ENCODE measurements around the gene PLEKHA5. TPM values are rescaled to one million over a fixed set of nuclear protein-coding genes. Genes with fewer than 3 reads are reported as not detected.
A peak's percentile ranks its signal among the peaks of the same experiment; 100 is the strongest.

PLEKHA5 gene
- total RNA-seq, 1 donor from 2014 or later = 30.2 TPM

- Mint-ChIP-seq H3K27me3 (ENCODE audit: unreplicated experiment) (peaks cover 1% of the 10 kb centered on the region), H3K9me3 (ENCODE audit: unreplicated experiment) (no peaks in the 10 kb centered on the region), H3K36me3 (ENCODE audit: low read depth, unreplicated experiment) (peaks cover 4% of the 10 kb centered on the region), H3K4me1 (ENCODE audit: unreplicated experiment) (no peaks in the 10 kb centered on the region), H3K4me3 (ENCODE audit: unreplicated experiment) (no peak overlapping the region), H3K27ac (ENCODE audit: unreplicated experiment) (no peak overlapping the region)
- no peak for DNase-seq (ENCODE audit: low spot score)
- TF ChIP-seq, protein P1, sequence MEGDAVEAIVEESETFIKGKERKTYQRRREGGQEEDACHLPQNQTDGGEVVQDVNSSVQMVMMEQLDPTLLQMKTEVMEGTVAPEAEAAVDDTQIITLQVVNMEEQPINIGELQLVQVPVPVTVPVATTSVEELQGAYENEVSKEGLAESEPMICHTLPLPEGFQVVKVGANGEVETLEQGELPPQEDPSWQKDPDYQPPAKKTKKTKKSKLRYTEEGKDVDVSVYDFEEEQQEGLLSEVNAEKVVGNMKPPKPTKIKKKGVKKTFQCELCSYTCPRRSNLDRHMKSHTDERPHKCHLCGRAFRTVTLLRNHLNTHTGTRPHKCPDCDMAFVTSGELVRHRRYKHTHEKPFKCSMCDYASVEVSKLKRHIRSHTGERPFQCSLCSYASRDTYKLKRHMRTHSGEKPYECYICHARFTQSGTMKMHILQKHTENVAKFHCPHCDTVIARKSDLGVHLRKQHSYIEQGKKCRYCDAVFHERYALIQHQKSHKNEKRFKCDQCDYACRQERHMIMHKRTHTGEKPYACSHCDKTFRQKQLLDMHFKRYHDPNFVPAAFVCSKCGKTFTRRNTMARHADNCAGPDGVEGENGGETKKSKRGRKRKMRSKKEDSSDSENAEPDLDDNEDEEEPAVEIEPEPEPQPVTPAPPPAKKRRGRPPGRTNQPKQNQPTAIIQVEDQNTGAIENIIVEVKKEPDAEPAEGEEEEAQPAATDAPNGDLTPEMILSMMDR (IDR thresholded peaks at IDR 0.05; ENCODE audit: unreplicated experiment) = no peak
Measured at GRCh38 chr12:19285793-19286448, 156.4 kb downstream of the PLEKHA5 start.

GRCh38 chr12:19287302-19287701, 157.8 kb downstream of the PLEKHA5 start:
- DNase-seq (ENCODE audit: low spot score) = no peak
- Mint-ChIP-seq H3K4me3 (ENCODE audit: unreplicated experiment) (no peak overlapping the region), H3K36me3 (ENCODE audit: low read depth, unreplicated experiment) (peaks cover 4% of the 10 kb centered on the region), H3K4me1 (ENCODE audit: unreplicated experiment) (no peaks in the 10 kb centered on the region), H3K9me3 (ENCODE audit: unreplicated experiment) (no peaks in the 10 kb centered on the region), H3K27me3 (ENCODE audit: unreplicated experiment) (peaks cover 1% of the 10 kb centered on the region), H3K27ac (ENCODE audit: unreplicated experiment) (no peak overlapping the region)
- TF ChIP-seq, protein P1 (IDR thresholded peaks at IDR 0.05; ENCODE audit: unreplicated experiment) = no peak

DNA sequence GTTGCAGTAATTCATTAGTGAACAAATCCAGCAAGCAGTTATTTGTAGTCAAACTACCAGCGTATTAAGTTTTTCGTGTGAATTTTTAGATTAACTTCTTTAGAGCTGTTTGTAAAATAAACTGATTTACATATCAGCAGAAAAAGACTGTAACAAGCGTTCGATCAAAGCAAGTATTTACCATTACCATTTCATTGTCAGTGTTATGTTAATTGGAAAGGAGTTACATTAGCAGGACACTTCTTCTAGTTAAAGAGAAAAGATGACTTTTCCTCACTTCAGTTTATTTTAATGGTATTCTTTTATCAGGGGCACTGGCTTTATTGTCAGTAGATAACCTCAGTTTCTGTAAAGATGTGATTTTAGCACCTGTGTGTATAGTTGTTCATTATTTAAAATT, 158.6 kb downstream of the PLEKHA5 start:
- TF ChIP-seq, protein P1 (IDR thresholded peaks at IDR 0.05; ENCODE audit: unreplicated experiment) = no peak
- no peak overlapping the region for H3K27ac Mint-ChIP-seq (ENCODE audit: unreplicated experiment)
- H3K36me3 Mint-ChIP-seq (ENCODE audit: low read depth, unreplicated experiment) = peaks cover 3% of the 10 kb centered on the region
- DNase-seq (ENCODE audit: low spot score) = no peak
- H3K4me3 Mint-ChIP-seq (ENCODE audit: unreplicated experiment) = no peak overlapping the region
- H3K27me3 Mint-ChIP-seq (ENCODE audit: unreplicated experiment) = peaks cover 1% of the 10 kb centered on the region
- no peaks in the 10 kb centered on the region for H3K4me1 Mint-ChIP-seq (ENCODE audit: unreplicated experiment)
- H3K9me3 Mint-ChIP-seq (ENCODE audit: unreplicated experiment) = no peaks in the 10 kb centered on the region

DNA sequence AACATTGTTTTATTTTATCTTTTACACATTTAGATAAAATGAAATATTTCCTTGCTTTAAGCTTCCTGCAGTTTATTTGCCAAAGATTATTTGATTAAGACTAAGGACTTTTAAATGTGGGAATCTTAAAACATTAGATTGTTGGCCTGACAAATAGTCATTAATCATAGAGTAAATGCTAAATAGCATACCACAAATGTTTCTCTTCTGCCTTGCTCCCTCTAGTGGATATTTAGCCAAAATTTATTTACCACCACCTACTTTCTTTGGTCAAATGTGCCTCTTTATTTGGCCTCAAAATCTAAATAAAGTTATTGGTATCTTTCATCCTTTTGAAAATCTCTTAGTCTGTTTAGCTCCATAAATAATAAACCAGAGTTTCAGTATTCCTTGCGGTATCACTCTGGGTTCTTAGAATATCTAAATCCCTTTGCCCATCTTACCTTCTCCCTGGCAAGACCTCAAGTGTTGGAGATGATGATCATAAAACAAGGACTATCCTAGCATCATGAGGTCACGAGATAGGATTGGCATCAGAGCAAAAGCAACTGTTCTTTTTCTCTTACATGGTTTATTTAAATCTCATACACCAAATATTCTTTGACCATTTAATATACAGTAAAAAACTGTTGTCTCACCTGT, 159.2 kb downstream of the PLEKHA5 start:
- Mint-ChIP-seq H3K9me3 (ENCODE audit: unreplicated experiment) (no peaks in the 10 kb centered on the region), H3K4me3 (ENCODE audit: unreplicated experiment) (no peak overlapping the region), H3K27ac (ENCODE audit: unreplicated experiment) (no peak overlapping the region), H3K36me3 (ENCODE audit: low read depth, unreplicated experiment) (no peaks in the 10 kb centered on the region), H3K4me1 (ENCODE audit: unreplicated experiment) (no peaks in the 10 kb centered on the region), H3K27me3 (ENCODE audit: unreplicated experiment) (no peaks in the 10 kb centered on the region)
- TF ChIP-seq, protein P1 (IDR thresholded peaks at IDR 0.05; ENCODE audit: unreplicated experiment) = peak; percentile 71
- DNase-seq (ENCODE audit: low spot score) = no peak

Measured in endothelial cell (in vitro differentiated cells).